Cardiac fibroblast (primary cell): ENCODE measurements around the gene DHRS11.
"Not testable (repeated sequence)": the region's sequence is repeated elsewhere in the genome, so short reads cannot be mapped to it uniquely, and the experiment has no call there.

Experiments used
- DNase-seq, 2 donors: peaks; one replicate each; pipeline versions ENCODE4 v3.0.0 to v3.0.0-alpha.2; 2010; ENCODE audit warnings: low read depth in 2 of 2
- H3K4me3 ChIP-seq, 2 donors: replicated peaks in 1 of 2; 1 replicate in 1 of 2; 2 replicates in 1 of 2; pipeline ENCODE4 v1.5.1; 2011; ENCODE audit warnings: low read depth in 2 of 2, low read length in 2 of 2, mild to moderate bottlenecking in 2 of 2, moderate library complexity in 1 of 2
- CTCF ChIP-seq: IDR thresholded peaks from one replicate; pipeline ENCODE4 v1.5.1; 2011; ENCODE audit warnings: low read depth, mild to moderate bottlenecking, low read length, inconsistent platforms

DHRS11 gene

DNA sequence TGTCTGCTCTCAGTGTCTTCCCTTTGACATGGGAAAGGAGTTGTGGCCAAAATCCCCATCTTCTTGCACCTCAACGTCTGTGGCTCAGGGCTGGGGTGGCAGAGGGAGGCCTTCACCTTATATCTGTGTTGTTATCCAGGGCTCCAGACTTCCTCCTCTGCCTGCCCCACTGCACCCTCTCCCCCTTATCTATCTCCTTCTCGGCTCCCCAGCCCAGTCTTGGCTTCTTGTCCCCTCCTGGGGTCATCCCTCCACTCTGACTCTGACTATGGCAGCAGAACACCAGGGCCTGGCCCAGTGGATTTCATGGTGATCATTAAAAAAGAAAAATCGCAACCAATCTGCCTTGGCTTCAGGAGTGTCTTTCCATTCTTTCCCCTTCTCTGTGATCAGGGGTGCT lies 8.8 kb downstream of the DHRS11 start:
- TF ChIP-seq CTCF, result no peak
- no peak overlapping the region for H3K4me3 ChIP-seq
- DNase-seq, result no peak

GRCh38 chr17:36600936-36601302 lies 9.2 kb downstream of the DHRS11 start:
- DNase-seq, result no peak
- H3K4me3 ChIP-seq, result peak overlapping the region; percentile 96 to 98
- no peak for TF ChIP-seq CTCF

DNA sequence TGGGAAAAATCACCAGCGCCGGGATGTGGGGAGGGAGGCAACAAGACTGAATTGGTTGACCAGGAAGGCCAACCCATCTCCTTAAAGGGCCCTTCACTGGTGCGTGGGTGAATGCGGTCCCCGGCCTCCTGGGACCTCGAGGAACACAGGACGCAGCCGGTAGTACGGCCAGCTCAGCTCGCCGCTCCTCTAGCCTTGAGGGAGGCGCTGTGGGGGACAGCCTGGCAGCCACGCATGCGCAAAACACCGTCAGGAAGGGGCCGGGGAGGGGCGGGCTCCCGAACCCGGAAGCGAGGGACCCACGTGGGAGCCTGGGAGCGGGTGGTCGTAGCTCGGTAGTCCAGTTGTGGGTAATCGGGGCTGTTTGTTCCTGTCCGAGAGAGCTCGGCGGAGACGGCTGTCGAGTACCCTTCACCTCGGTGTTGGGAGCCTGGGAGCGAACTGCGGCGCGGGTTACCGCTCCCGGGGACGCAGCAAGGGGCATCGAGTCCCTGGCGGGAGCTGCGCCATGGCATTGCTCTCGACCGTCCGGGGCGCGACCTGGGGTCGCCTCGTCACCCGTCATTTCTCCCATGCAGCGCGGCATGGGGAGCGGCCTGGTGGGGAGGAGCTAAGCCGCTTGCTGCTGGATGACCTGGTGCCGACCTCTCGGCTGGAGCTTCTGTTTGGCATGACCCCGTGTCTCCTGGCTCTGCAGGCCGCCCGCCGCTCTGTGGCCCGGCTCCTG lies 9.8 kb downstream of the DHRS11 start, which contains the start of gene MRM1:
Gene MRM1 (plus strand): TSS at position 281 of the 727 bp plus-strand sequence. CDS start 228 bp downstream, at position 509.
- DNase-seq, result peak; percentile 91 to 92
- H3K4me3 ChIP-seq, result peak within 1 kb of the TSS; percentile 96 to 98
- TF ChIP-seq CTCF, result peak; percentile 25

DNA sequence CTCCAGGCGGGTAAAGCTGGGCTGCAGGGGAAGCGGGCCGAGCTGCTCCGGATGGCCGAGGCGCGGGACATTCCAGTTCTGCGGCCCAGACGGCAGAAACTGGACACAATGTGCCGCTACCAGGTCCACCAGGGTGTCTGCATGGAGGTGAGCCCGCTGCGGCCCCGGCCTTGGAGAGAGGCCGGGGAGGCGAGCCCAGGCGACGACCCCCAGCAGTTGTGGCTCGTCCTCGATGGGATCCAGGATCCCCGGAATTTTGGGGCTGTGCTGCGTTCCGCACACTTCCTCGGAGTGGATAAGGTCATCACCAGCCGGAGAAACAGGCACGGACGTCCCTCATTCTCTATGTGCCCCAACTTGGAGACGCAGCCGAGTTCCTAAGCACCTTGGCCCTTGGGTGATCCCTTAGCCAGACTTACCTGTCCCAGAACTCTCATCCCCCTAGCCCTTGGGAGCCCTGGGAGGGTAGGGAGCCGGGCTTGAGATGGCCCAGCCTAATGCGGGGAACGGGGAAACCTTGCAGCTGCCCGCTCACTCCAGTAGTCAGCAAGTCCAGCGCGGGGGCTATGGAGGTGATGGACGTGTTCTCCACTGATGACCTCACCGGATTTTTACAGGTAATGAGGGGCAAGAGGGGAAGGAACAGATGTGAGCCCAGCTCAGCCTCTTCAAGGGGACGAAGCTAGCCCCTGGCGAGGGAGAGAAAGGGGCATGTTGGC lies 10.5 kb downstream of the DHRS11 start:
- peak overlapping the region; percentile 96 to 98 for H3K4me3 ChIP-seq
- peak in 1 of 2 donors; percentile 30 for DNase-seq
- no peak for TF ChIP-seq CTCF

- peak; percentile 77 to 80 for DNase-seq
- peak overlapping the region; percentile 96 to 98 for H3K4me3 ChIP-seq
- TF ChIP-seq CTCF, result peak; percentile 82
Observed at GRCh38 chr17:36602924-36603384, 11.3 kb downstream of the DHRS11 start.

DNA sequence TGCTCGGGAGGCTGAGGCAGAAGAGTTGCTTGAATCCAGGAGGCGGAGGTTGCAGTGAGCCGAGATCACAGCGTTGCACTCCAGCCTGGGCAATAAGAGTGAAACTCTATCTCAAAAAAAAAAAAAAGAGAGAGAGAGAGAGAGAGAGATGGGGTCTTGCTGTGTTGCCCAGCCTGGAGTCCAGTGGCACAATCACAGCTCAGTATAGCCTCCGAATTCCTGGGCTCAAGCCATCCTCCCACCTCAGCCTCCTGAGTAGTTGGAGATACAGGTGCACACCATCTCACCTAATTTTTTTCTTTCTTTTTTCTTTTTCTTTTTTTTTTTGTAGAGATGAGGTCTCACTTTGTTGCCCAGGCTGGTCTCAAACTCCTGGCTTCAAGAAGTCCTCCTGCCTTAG lies 13.3 kb downstream of the DHRS11 start:
- not testable (repeated sequence) for DNase-seq, H3K4me3 ChIP-seq

DNA sequence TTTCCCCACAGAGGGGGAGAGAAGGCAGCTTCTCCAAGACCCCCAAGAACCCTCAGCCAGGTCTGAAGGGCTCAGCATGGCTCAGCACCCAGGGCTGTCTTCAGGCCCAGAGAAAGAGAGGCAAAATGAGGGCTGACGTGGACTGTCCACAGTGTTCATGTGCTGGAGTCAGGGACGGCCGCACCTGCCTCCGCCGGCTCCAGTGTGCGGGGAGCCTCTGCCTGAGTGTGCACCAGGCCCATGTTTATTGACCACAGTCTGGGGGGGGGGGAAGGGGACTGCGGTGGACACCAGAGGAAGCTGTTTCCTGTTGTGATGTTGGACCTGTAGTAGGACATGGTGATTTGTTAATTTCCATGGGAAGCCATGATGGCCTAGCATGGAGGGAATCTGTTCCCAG lies 16.6 kb downstream of the DHRS11 start:
- no peak for DNase-seq
- H3K4me3 ChIP-seq, result no peak overlapping the region
- no peak for TF ChIP-seq CTCF
